Stimulated activated CD8-positive, alpha-beta memory T cell treated with anti-CD3 and anti-CD28 coated beads, Interleukin-4, amount 100 ng/mL, for 4 hours (primary cell): ENCODE results near the gene LITAFD.
"Not testable (repeated sequence)": the region's sequence is repeated elsewhere in the genome, so short reads cannot be mapped to it uniquely, and the experiment has no call there.

ENCODE experiments used
- DNase-seq, 2 donors: peaks; one replicate each; pipeline ENCODE4 v3.0.0-alpha.2; 2020; ENCODE audit warnings: low read depth in 2 of 2, low spot score in 1 of 2

LITAFD gene

GRCh38 chr16:8872071-8872470, 10.1 kb upstream of the LITAFD start:
- DNase-seq = no peak

- DNase-seq = no peak
Measured at GRCh38 chr16:8872967-8873865, 8.9 kb upstream of the LITAFD start.

GRCh38 chr16:8873866-8874195, 8.3 kb upstream of the LITAFD start:
- DNase-seq = not testable (repeated sequence)

GRCh38 chr16:8874388-8874787, 7.8 kb upstream of the LITAFD start:
- no peak for DNase-seq

GRCh38 chr16:8875317-8875716, 6.8 kb upstream of the LITAFD start:
- not testable (repeated sequence) for DNase-seq

GRCh38 chr16:8877894-8878522, 4.1 kb upstream of the LITAFD start:
- no peak for DNase-seq

GRCh38 chr16:8878523-8878911, 3.6 kb upstream of the LITAFD start:
- no peak for DNase-seq

GRCh38 chr16:8880839-8881510, 1.2 kb upstream of the LITAFD start:
- DNase-seq = no peak

- DNase-seq = no peak
Measured at GRCh38 chr16:8882725-8883377, 700 bp downstream of the LITAFD start.

GRCh38 chr16:8885674-8886592, 3.8 kb downstream of the LITAFD start:
- no peak for DNase-seq

GRCh38 chr16:8886593-8887430, 4.7 kb downstream of the LITAFD start:
- DNase-seq = no peak

GRCh38 chr16:8887431-8887765, 5.2 kb downstream of the LITAFD start:
- no peak for DNase-seq

GRCh38 chr16:8887952-8888560, 5.9 kb downstream of the LITAFD start:
- no peak for DNase-seq

- DNase-seq = no peak
Measured at GRCh38 chr16:8888951-8889892, 7.1 kb downstream of the LITAFD start.

GRCh38 chr16:8889893-8890548, 7.9 kb downstream of the LITAFD start:
- DNase-seq = no peak

- no peak for DNase-seq
Measured at GRCh38 chr16:8890549-8890921, 8.4 kb downstream of the LITAFD start.

GRCh38 chr16:8892101-8892575, 10.0 kb downstream of the LITAFD start:
- DNase-seq = no peak

GRCh38 chr16:8893426-8893825, 11.3 kb downstream of the LITAFD start:
- no peak for DNase-seq
